Upper lobe of right lung (tissue), 1 donor: ENCODE results near the gene GMDS. TPM values are rescaled to one million over a fixed set of nuclear protein-coding genes. Genes with fewer than 3 reads are reported as not detected.

Source experiments
- ATAC-seq: fragments of 200-7000 bp; cut with Tn5 transposase; one replicate; pipeline ENCODE4 v1.9.1; 2020; ENCODE audit warnings: mild to moderate bottlenecking, moderate library complexity
- DNase-seq: peaks from one replicate; pipeline ENCODE4 v3.0.0-alpha.2; 2020
- H3K27ac ChIP-seq: fragments of 200-600 bp; one replicate; pipeline ENCODE4 v1.8.0; 2022
- H3K27me3 ChIP-seq: fragments of 200-600 bp; one replicate; pipeline ENCODE4 v1.8.0; 2022; ENCODE audit warnings: mild to moderate bottlenecking
- H3K36me3 ChIP-seq: fragments of 200-600 bp; one replicate; pipeline ENCODE4 v1.8.0; 2022
- H3K4me1 ChIP-seq: fragments of 200-600 bp; one replicate; pipeline ENCODE4 v1.8.0; 2022
- H3K4me3 ChIP-seq: fragments of 200-600 bp; one replicate; pipeline ENCODE4 v1.8.0; 2022; ENCODE audit warnings: mild to moderate bottlenecking
- H3K9me3 ChIP-seq: fragments of 200-600 bp; one replicate; pipeline ENCODE4 v1.8.0; 2022
- intact Hi-C: fragments of 100-400 bp; cut with DNase I; formaldehyde crosslinking; loops from one replicate; pipeline ENCODE4 v1.11.0; 2022
- total RNA-seq: library from RNA; stranded (reverse); fragmentation: NEBNext Ultra II Directional; extraction: Animal tissue kit (Norgen Biotek cat#: 25700); gene quantifications from one replicate; pipeline ENCODE4 v1.2.1, GENCODE V29; 2021
- TF ChIP-seq, protein P1 (sequence below): fragments of 200-600 bp; IDR thresholded peaks from one replicate; pipeline ENCODE4 v1.8.0; 2022; ENCODE audit warnings: antibody characterized with exemption
- donor health status: DM: no; HTN: yes; CAD: no; lungs with severe emphysema.

The GMDS gene
- total RNA-seq, 1 donor from 2014 or later = 12.2 TPM

DNA sequence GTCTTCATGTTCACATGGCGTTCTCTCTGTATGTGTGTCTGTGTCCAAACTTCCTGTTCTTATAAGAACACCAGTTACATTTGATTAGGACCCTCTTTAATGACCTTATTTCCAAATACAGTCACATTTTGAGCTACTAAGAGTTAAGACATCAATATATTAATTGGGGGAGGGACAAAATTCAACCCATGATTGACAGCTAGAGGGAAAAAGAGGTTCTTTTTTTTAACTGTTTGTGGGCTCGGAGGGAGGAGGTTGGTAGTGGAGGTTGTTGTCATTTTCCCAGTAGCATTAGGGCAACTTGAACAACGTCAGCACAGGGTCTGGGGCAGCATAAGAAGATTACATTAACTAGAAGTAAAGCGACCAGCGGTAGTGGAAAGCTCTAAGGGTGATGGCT is 2.3 kb upstream of the GMDS start:
- ATAC-seq (no peak), DNase-seq (no peak)
- intact Hi-C loops = no loop called here
- Histone ChIP-seq H3K27ac (no peak overlapping the region), H3K36me3 (no peaks in the 10 kb centered on the region), H3K4me1 (peaks cover 15% of the 10 kb centered on the region), H3K27me3 (no peaks in the 10 kb centered on the region), H3K4me3 (no peak overlapping the region), H3K9me3 (no peaks in the 10 kb centered on the region)
- TF ChIP-seq, protein P1, sequence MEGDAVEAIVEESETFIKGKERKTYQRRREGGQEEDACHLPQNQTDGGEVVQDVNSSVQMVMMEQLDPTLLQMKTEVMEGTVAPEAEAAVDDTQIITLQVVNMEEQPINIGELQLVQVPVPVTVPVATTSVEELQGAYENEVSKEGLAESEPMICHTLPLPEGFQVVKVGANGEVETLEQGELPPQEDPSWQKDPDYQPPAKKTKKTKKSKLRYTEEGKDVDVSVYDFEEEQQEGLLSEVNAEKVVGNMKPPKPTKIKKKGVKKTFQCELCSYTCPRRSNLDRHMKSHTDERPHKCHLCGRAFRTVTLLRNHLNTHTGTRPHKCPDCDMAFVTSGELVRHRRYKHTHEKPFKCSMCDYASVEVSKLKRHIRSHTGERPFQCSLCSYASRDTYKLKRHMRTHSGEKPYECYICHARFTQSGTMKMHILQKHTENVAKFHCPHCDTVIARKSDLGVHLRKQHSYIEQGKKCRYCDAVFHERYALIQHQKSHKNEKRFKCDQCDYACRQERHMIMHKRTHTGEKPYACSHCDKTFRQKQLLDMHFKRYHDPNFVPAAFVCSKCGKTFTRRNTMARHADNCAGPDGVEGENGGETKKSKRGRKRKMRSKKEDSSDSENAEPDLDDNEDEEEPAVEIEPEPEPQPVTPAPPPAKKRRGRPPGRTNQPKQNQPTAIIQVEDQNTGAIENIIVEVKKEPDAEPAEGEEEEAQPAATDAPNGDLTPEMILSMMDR = no peak

DNA sequence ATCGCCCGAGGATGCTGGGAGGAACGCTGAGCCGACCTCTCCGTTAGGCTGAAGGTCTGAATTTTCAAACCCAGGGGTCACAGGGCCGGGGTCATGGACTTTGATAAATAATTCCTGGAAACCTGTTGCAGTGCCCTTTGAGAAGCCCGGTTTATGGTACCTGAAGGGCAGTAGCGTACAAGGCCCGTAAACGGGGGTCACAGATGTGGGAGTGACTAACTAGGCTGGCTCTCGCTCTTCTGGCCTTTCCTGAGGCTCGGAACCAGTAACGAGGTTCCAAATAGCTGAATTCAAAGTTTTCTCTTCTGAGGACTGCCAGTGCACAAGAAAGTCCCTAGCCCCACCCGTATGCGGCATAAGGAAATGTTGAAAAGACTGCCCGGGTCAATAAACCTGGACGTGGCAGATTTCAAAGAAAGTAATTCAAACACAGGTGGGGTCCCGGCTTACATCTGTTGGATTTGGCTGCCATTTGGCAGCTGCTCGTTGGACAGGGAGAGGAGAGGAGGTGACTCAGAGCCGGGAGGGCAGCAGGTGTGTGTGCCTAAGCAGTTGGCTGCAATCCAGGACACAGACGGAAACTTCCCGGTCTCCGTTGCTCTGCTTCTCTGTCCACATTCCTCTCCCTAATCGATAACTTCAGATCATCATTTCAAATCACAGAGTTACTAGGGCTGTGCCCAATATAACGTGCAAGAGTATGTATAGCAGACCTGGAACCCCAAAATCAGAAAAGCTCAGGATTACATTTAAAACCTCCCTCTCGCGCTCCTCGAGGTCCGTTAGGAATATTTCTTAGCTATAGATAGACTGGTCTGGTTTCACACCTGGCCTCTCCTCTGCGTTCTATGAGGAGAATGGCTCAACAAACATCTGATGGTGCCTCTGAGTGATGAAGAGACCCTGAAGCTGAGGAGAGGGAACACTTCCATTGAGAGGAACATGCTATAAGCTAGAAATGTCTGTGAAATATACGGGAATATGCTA is 765 bp upstream of the GMDS start:
- TF ChIP-seq, protein P1 = no peak
- Histone ChIP-seq H3K36me3 (no peaks in the 10 kb centered on the region), H3K27ac (peak overlapping the region; percentile 93), H3K27me3 (no peaks in the 10 kb centered on the region), H3K9me3 (no peaks in the 10 kb centered on the region), H3K4me1 (peaks cover 15% of the 10 kb centered on the region), H3K4me3 (peak overlapping the region; percentile 98)
- peak; percentile 47 for ATAC-seq
- DNase-seq = peak; percentile 78
- intact Hi-C loops = no loop called here

DNA sequence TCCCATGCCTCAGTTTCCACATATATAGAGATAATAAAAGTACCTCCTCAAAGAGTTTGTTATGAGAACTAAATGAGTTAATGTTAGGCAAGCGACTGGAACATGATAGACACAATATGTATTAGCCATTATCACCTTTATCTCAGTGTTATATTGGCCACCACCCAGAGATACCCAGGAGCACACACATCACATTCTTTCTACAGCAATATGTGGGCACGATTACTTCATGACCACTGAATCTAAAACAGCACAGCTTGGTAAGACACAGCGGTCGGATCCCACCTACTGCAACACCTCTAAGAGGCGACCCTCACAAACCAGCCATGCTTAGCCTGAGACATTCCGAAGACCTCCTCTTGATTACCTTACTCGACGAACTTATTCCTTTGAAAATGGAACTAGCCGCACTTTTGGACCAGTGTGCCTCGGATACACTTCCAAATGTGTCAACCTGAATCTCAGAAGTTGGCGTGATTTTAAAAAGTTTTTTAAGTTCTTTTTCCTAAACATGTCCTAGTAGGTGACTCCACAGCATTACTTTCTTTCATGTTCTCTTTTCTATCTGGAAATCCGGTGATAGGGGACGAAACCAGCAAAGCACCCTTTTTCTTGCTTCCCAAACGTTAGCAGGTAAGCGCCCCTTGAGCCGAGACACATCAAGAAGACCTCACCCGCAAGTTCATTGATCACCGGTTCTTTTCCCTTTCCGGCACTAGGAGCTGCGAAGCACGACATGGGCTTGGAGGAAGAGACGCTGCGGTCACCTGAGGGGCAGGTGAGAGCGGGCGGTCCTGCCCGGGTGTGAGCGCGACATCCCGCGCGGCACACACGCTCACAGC is 923 bp downstream of the GMDS start:
- no peak for DNase-seq
- intact Hi-C loops = no loop called here
- TF ChIP-seq, protein P1 = no peak
- Histone ChIP-seq H3K27me3 (no peaks in the 10 kb centered on the region), H3K27ac (peak overlapping the region; percentile 63), H3K9me3 (no peaks in the 10 kb centered on the region), H3K4me1 (peaks cover 15% of the 10 kb centered on the region), H3K4me3 (peak overlapping the region; percentile 98), H3K36me3 (no peaks in the 10 kb centered on the region)
- peak; percentile 6 for ATAC-seq

DNA sequence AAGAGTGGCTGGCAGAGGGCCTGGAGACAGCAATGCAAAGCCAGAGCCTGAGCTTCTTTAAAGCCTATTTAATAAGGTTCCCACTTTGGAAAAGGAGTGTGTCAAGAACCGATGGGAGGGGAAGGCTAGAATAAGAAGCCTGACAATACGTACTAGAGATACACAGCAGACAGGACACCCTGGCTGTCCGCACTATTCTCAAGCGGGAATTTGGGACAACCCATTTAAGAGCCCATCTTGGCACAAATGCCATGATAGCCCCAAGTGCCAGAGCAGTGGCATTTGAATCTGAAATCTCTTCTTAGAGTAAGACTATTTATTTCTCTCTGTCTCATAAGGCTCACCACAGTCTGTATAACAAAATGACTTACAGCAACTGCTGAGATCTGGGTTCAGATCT is 3.1 kb downstream of the GMDS start:
- intact Hi-C loops = no loop called here
- Histone ChIP-seq H3K27ac (no peak overlapping the region), H3K36me3 (no peaks in the 10 kb centered on the region), H3K4me3 (no peak overlapping the region), H3K9me3 (no peaks in the 10 kb centered on the region), H3K27me3 (no peaks in the 10 kb centered on the region), H3K4me1 (peaks cover 14% of the 10 kb centered on the region)
- ATAC-seq = no peak
- DNase-seq = no peak
- TF ChIP-seq, protein P1 = no peak

DNA sequence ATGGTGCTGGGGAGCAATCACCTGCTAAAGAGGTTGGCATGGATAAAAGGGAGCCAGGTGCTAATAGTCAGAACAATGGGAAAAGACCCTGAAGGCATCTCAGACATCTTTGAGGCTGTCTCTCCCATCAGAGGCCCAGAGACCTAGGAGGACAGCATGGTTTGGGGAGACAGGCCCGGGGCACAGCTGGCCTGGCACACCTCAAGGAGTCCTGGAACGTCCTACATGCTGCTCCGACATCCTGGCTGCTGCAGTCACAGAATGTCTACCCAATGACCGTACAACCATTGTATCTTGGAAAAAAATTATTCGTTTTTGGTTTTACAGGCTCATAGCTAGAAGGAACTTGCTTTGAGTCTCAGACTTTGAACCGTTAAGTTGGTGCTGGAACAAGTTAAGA is 4.4 kb downstream of the GMDS start:
- intact Hi-C loops = no loop called here
- TF ChIP-seq, protein P1 = no peak
- Histone ChIP-seq H3K36me3 (no peaks in the 10 kb centered on the region), H3K9me3 (no peaks in the 10 kb centered on the region), H3K27me3 (no peaks in the 10 kb centered on the region), H3K27ac (no peak overlapping the region), H3K4me1 (peaks cover 4% of the 10 kb centered on the region), H3K4me3 (no peak overlapping the region)
- DNase-seq = no peak
- ATAC-seq = no peak
